Neural progenitor cell (in vitro differentiated cells): ENCODE measurements around the gene WFDC2. TPM values are rescaled to one million over a fixed set of nuclear protein-coding genes. Genes with fewer than 3 reads are reported as not detected.

Source experiments
- DNase-seq: peaks from one replicate; pipeline ENCODE4 v3.0.0-alpha.2; 2016; ENCODE audit warnings: low spot score
- H2AFZ ChIP-seq: fragments of 200-600 bp; sonication (generic); replicated peaks from 2 replicates; pipeline ENCODE4 v1.6.1; 2016; ENCODE audit warnings: antibody characterized with exemption
- H3F3A ChIP-seq: fragments of 200-600 bp; sonication (generic); 2 replicates; pipeline ENCODE4 v1.6.1; 2016; ENCODE audit warnings: antibody characterized with exemption, low read depth
- H3K27ac ChIP-seq: fragments of 200-600 bp; sonication (generic); 2 replicates; pipeline ENCODE4 v1.5.1; 2016; ENCODE audit warnings: mild to moderate bottlenecking
- H3K27me3 ChIP-seq: fragments of 200-600 bp; sonication (generic); 2 replicates; pipeline ENCODE4 v1.6.1; 2016; ENCODE audit warnings: mild to moderate bottlenecking, moderate library complexity
- H3K36me3 ChIP-seq: fragments of 200-600 bp; sonication (generic); 2 replicates; pipeline ENCODE4 v1.5.1; 2016
- H3K4me1 ChIP-seq: fragments of 200-600 bp; sonication (generic); 2 replicates; pipeline ENCODE4 v1.6.1; 2016; ENCODE audit warnings: mixed run types
- H3K4me2 ChIP-seq: fragments of 200-600 bp; sonication (generic); 2 replicates; pipeline ENCODE4 v1.6.1; 2016
- H3K4me3 ChIP-seq: fragments of 200-600 bp; sonication (generic); 2 replicates; pipeline ENCODE4 v1.5.1; 2016
- H3K79me2 ChIP-seq: fragments of 200-600 bp; sonication (generic); 2 replicates; pipeline ENCODE4 v1.6.1; 2016; ENCODE audit warnings: low read depth
- H3K9ac ChIP-seq: fragments of 200-600 bp; sonication (generic); 2 replicates; pipeline ENCODE4 v1.6.1; 2016
- H3K9me3 ChIP-seq: fragments of 200-600 bp; sonication (generic); 2 replicates; pipeline ENCODE4 v1.5.1; 2016; ENCODE audit warnings: low read depth
- H4K20me1 ChIP-seq: fragments of 200-600 bp; sonication (generic); 2 replicates; pipeline ENCODE4 v1.6.1; 2016; ENCODE audit warnings: low read depth
- H3K27ac Mint-ChIP-seq: 3 replicates; pipeline ENCODE4 v1.8.0; 2021; ENCODE audit warnings: mixed read lengths
- H3K27me3 Mint-ChIP-seq: 2 replicates; pipeline ENCODE4 v1.8.0; 2022; ENCODE audit warnings: low read depth, mild to moderate bottlenecking, inconsistent platforms, moderate library complexity, mixed read lengths; ENCODE audit not compliant: insufficient read depth
- H3K36me3 Mint-ChIP-seq: 3 replicates; pipeline ENCODE4 v1.8.0; 2021; ENCODE audit warnings: mixed read lengths
- H3K4me1 Mint-ChIP-seq: 3 replicates; pipeline ENCODE4 v1.8.0; 2021; ENCODE audit warnings: mixed read lengths
- H3K4me3 Mint-ChIP-seq: 3 replicates; pipeline ENCODE4 v1.8.0; 2021; ENCODE audit warnings: mild to moderate bottlenecking, moderate library complexity, mixed read lengths
- H3K9me3 Mint-ChIP-seq: 3 replicates; pipeline ENCODE4 v1.8.0; 2020; ENCODE audit warnings: mixed read lengths
- CTCF ChIP-seq: fragments of 200-600 bp; sonication (generic); IDR thresholded peaks from 2 replicates; pipeline ENCODE4 v1.5.1; 2017; ENCODE audit warnings: antibody characterized with exemption, mild to moderate bottlenecking
- EZH2 ChIP-seq: fragments of 200-600 bp; sonication (generic); IDR thresholded peaks from 2 replicates; pipeline ENCODE4 v1.6.1; 2017; ENCODE audit warnings: antibody characterized with exemption, mild to moderate bottlenecking, moderate library complexity
- EZH2phosphoT487 ChIP-seq: fragments of 200-600 bp; sonication (generic); IDR thresholded peaks from 2 replicates; pipeline ENCODE4 v1.6.1; 2017; ENCODE audit warnings: antibody characterized with exemption
- total RNA-seq: library from RNA; depleted of rRNA; stranded (reverse); fragments of >200 nt; gene quantifications from 2 replicates; pipeline ENCODE4 v1.2.3, GENCODE V29; 2015; ENCODE audit warnings: low replicate concordance

Gene WFDC2
- total RNA-seq, 1 donor from 2014 or later: 2.7 TPM

- Histone ChIP-seq H3K9me3 (no peaks in the 10 kb centered on the region), H2AFZ (no peak overlapping the region), H3K4me2 (no peak overlapping the region), H3K9ac (no peak overlapping the region), H4K20me1 (no peaks in the 10 kb centered on the region), H3K79me2 (no peaks in the 10 kb centered on the region), H3K4me1 (no peaks in the 10 kb centered on the region), H3F3A (no peaks in the 10 kb centered on the region), H3K27me3 (no peaks in the 10 kb centered on the region), H3K27ac (no peak overlapping the region), H3K36me3 (no peaks in the 10 kb centered on the region), H3K4me3 (no peak overlapping the region)
- H3K27ac Mint-ChIP-seq: no peak overlapping the region
- H3K9me3 Mint-ChIP-seq: no peaks in the 10 kb centered on the region
- no peak overlapping the region for H3K4me3 Mint-ChIP-seq
- H3K36me3 Mint-ChIP-seq: peaks cover 2% of the 10 kb centered on the region
- peaks cover 3% of the 10 kb centered on the region for H3K27me3 Mint-ChIP-seq
- H3K4me1 Mint-ChIP-seq: peaks cover 3% of the 10 kb centered on the region
- no peak for DNase-seq
- TF ChIP-seq CTCF: no peak
- TF ChIP-seq EZH2: no peak
- no peak for TF ChIP-seq EZH2phosphoT487
Measured at GRCh38 chr20:45429618-45430017, 39.9 kb upstream of the WFDC2 start.

- H3K27ac Mint-ChIP-seq: no peak overlapping the region
- H3K4me1 Mint-ChIP-seq: peaks cover 3% of the 10 kb centered on the region
- peaks cover 16% of the 10 kb centered on the region for H3K27me3 ChIP-seq
- H3K79me2 ChIP-seq: no peaks in the 10 kb centered on the region
- H3K36me3 Mint-ChIP-seq: no peaks in the 10 kb centered on the region
- no peaks in the 10 kb centered on the region for H3K9me3 ChIP-seq
- H3K4me2 ChIP-seq: no peak overlapping the region
- H3K9me3 Mint-ChIP-seq: no peaks in the 10 kb centered on the region
- no peak for DNase-seq
- H2AFZ ChIP-seq: no peak overlapping the region
- H3K27ac ChIP-seq: no peak overlapping the region
- H3F3A ChIP-seq: no peaks in the 10 kb centered on the region
- no peaks in the 10 kb centered on the region for H3K4me1 ChIP-seq
- no peak overlapping the region for H3K4me3 Mint-ChIP-seq
- no peaks in the 10 kb centered on the region for H3K36me3 ChIP-seq
- H4K20me1 ChIP-seq: no peaks in the 10 kb centered on the region
- H3K4me3 ChIP-seq: no peak overlapping the region
- H3K27me3 Mint-ChIP-seq: peaks cover 5% of the 10 kb centered on the region
- no peak overlapping the region for H3K9ac ChIP-seq
- TF ChIP-seq CTCF (no peak), EZH2phosphoT487 (no peak)
Measured at GRCh38 chr20:45432294-45432693, 37.3 kb upstream of the WFDC2 start.

GRCh38 chr20:45433316-45433715 is 36.2 kb upstream of the WFDC2 start:
- Histone ChIP-seq H3K9me3 (no peaks in the 10 kb centered on the region), H4K20me1 (no peaks in the 10 kb centered on the region), H3F3A (no peaks in the 10 kb centered on the region), H3K4me1 (no peaks in the 10 kb centered on the region), H3K27ac (no peak overlapping the region), H3K27me3 (peaks cover 16% of the 10 kb centered on the region), H3K36me3 (no peaks in the 10 kb centered on the region), H3K79me2 (no peaks in the 10 kb centered on the region), H3K9ac (no peak overlapping the region), H3K4me2 (no peak overlapping the region), H3K4me3 (no peak overlapping the region), H2AFZ (no peak overlapping the region)
- TF ChIP-seq EZH2phosphoT487 (no peak), CTCF (no peak), EZH2 (no peak)
- peaks cover 2% of the 10 kb centered on the region for H3K27me3 Mint-ChIP-seq
- H3K9me3 Mint-ChIP-seq: no peaks in the 10 kb centered on the region
- no peak overlapping the region for H3K27ac Mint-ChIP-seq
- no peak overlapping the region for H3K4me3 Mint-ChIP-seq
- peaks cover 3% of the 10 kb centered on the region for H3K4me1 Mint-ChIP-seq
- H3K36me3 Mint-ChIP-seq: no peaks in the 10 kb centered on the region
- DNase-seq: no peak

- no peaks in the 10 kb centered on the region for H3F3A ChIP-seq
- H3K27me3 Mint-ChIP-seq: peaks cover 2% of the 10 kb centered on the region
- H3K36me3 Mint-ChIP-seq: no peaks in the 10 kb centered on the region
- H3K4me3 Mint-ChIP-seq: no peak overlapping the region
- no peak overlapping the region for H3K27ac Mint-ChIP-seq
- H4K20me1 ChIP-seq: no peaks in the 10 kb centered on the region
- H3K4me3 ChIP-seq: no peak overlapping the region
- DNase-seq: no peak
- no peak overlapping the region for H3K4me2 ChIP-seq
- no peak overlapping the region for H2AFZ ChIP-seq
- no peaks in the 10 kb centered on the region for H3K4me1 ChIP-seq
- no peak overlapping the region for H3K27ac ChIP-seq
- H3K79me2 ChIP-seq: no peaks in the 10 kb centered on the region
- peaks cover 3% of the 10 kb centered on the region for H3K4me1 Mint-ChIP-seq
- H3K27me3 ChIP-seq: peaks cover 16% of the 10 kb centered on the region
- no peaks in the 10 kb centered on the region for H3K9me3 Mint-ChIP-seq
- no peaks in the 10 kb centered on the region for H3K36me3 ChIP-seq
- no peaks in the 10 kb centered on the region for H3K9me3 ChIP-seq
- TF ChIP-seq EZH2phosphoT487 (no peak), CTCF (no peak), EZH2 (no peak)
- no peak overlapping the region for H3K9ac ChIP-seq
Measured at GRCh38 chr20:45433976-45434375, 35.6 kb upstream of the WFDC2 start.
